Keratinocyte (primary cell): ENCODE results near the gene GOLGA6B. TPM values are rescaled to one million over a fixed set of nuclear protein-coding genes. Genes with fewer than 3 reads are reported as not detected.

Source experiments
- polyA plus RNA-seq, 5 experiments: library from polyadenylated mRNA; depleted of rRNA in 3 of 5; stranded (reverse) in 3 of 5; stranded (forward) in 1 of 5; unstranded in 1 of 5; fragments of >200 nt; gene quantifications; 1 replicate in 1 of 5; 2 replicates in 3 of 5; 3 replicates in 1 of 5; pipeline versions ENCODE4 v1.2.1 to v1.2.3, GENCODE V29; 2011 to 2012; ENCODE audit warnings: missing spikeins in 2 of 5, low read depth in 1 of 5, low replicate concordance in 1 of 5
- small RNA-seq, 3 experiments: library from RNA; depleted of rRNA; stranded (forward); fragments of <200 nt; gene quantifications; one replicate each; pipeline ENCODE3, GENCODE V24; 2012; ENCODE audit warnings: low read depth in 3 of 3, low replicate concordance in 1 of 3; ENCODE audit not compliant: insufficient read length in 3 of 3

Gene GOLGA6B
- polyA plus RNA-seq, 1 donor (not counting 4 experiments of a cell fraction or from before 2014, with no cell fraction given), result not detected

Small RNAs within 50 kb of the gene (small RNA-seq; reads per million reads assigned to genes)
- 0 reads per million in 3 experiments for gene RN7SL853P

Other genes with a start within 250 kb of the GOLGA6B start
- gene ARIH1, start 180.4 kb upstream of the GOLGA6B start, polyA plus RNA-seq, result 46.9 to 70.6 TPM (median 50.6 TPM) in 3 replicates
- gene HIGD2B, start 31.5 kb downstream of the GOLGA6B start, polyA plus RNA-seq, result not detected in 3 replicates
- gene BBS4, start 31.5 kb downstream of the GOLGA6B start, polyA plus RNA-seq, result 15.1 to 16.5 TPM (median 15.3 TPM) in 3 replicates
- 48.5 to 62.3 TPM (median 60.1 TPM) in 3 replicates for gene ADPGK, start 129.1 kb downstream of the GOLGA6B start, polyA plus RNA-seq